NCI-H2227 (cell line): ENCODE measurements around the gene EEF1AKMT1.
"Not testable (repeated sequence)": the region's sequence is repeated elsewhere in the genome, so short reads cannot be mapped to it uniquely, and the experiment has no call there.

ENCODE experiments used
- DNase-seq: peaks from one replicate; lab custom pipeline; 2025; ENCODE audit not compliant: unreplicated experiment; lab: John Stamatoyannopoulos, UW

Gene EEF1AKMT1

GRCh38 chr13:20778311-20778710 is 4.5 kb upstream of the EEF1AKMT1 start:
- DNase-seq, result no peak

- DNase-seq, result no peak
Measured at GRCh38 chr13:20776751-20777150, 3.0 kb upstream of the EEF1AKMT1 start.

GRCh38 chr13:20775961-20776360 is 2.2 kb upstream of the EEF1AKMT1 start:
- no peak for DNase-seq

- no peak for DNase-seq
Measured at GRCh38 chr13:20774746-20775145, 985 bp upstream of the EEF1AKMT1 start.

- DNase-seq, result no peak
Measured at GRCh38 chr13:20772401-20773131, 1.2 kb downstream of the EEF1AKMT1 start.

- no peak for DNase-seq
Measured at GRCh38 chr13:20769834-20770233, 3.9 kb downstream of the EEF1AKMT1 start.

GRCh38 chr13:20769091-20769490 is 4.7 kb downstream of the EEF1AKMT1 start:
- no peak for DNase-seq

- no peak for DNase-seq
Measured at GRCh38 chr13:20767309-20767943, 6.3 kb downstream of the EEF1AKMT1 start.

- no peak for DNase-seq
Measured at GRCh38 chr13:20760872-20761271, 12.9 kb downstream of the EEF1AKMT1 start.

GRCh38 chr13:20754009-20754408 is 19.8 kb downstream of the EEF1AKMT1 start:
- no peak for DNase-seq

GRCh38 chr13:20749377-20749776 is 24.4 kb downstream of the EEF1AKMT1 start:
- no peak for DNase-seq

GRCh38 chr13:20743830-20744404 is 29.8 kb downstream of the EEF1AKMT1 start:
- not testable (repeated sequence) for DNase-seq

GRCh38 chr13:20740021-20740420 is 33.7 kb downstream of the EEF1AKMT1 start:
- no peak for DNase-seq

- DNase-seq, result no peak
Measured at GRCh38 chr13:20738616-20739015, 35.1 kb downstream of the EEF1AKMT1 start.

- DNase-seq, result no peak
Measured at GRCh38 chr13:20729633-20730585, 43.9 kb downstream of the EEF1AKMT1 start.

- no peak for DNase-seq
Measured at GRCh38 chr13:20728579-20729311, 45.0 kb downstream of the EEF1AKMT1 start.

GRCh38 chr13:20727856-20728255 is 45.9 kb downstream of the EEF1AKMT1 start:
- DNase-seq, result no peak

- DNase-seq, result peak; percentile 33
Measured at GRCh38 chr13:20721454-20722357, 52.1 kb downstream of the EEF1AKMT1 start.

- no peak for DNase-seq
Measured at GRCh38 chr13:20721058-20721453, 52.7 kb downstream of the EEF1AKMT1 start.
